IPS-NIHi11 (cell line): ENCODE data around the gene GALT.

ENCODE experiments used
- DNase-seq: peaks from one replicate; pipeline ENCODE4 v3.0.0; 2012; ENCODE audit warnings: mixed read lengths, low spot score

GALT gene

GRCh38 chr9:34651876-34652601 is 5.6 kb downstream of the GALT start, which contains the start of gene IL11RA:
IL11RA (plus strand) TSS chr9:34652185; CDS start chr9:34655218, 3,033 bp downstream.
- DNase-seq = peak; percentile 95

GRCh38 chr9:34652602-34653000 is 6.1 kb downstream of the GALT start:
- DNase-seq = no peak

GRCh38 chr9:34653151-34654072 is 6.9 kb downstream of the GALT start:
- DNase-seq = no peak

- no peak for DNase-seq
Measured at GRCh38 chr9:34654323-34655051, 8.0 kb downstream of the GALT start.

GRCh38 chr9:34655394-34655793 is 8.9 kb downstream of the GALT start:
- no peak for DNase-seq

GRCh38 chr9:34656992-34657391 is 10.5 kb downstream of the GALT start:
- DNase-seq = no peak

- DNase-seq = no peak
Measured at GRCh38 chr9:34658461-34658860, 12.0 kb downstream of the GALT start.

GRCh38 chr9:34659592-34660253 is 13.2 kb downstream of the GALT start:
- no peak for DNase-seq

GRCh38 chr9:34662526-34663302 is 16.2 kb downstream of the GALT start, which contains the start of gene CCL27:
CCL27 (minus strand) TSS chr9:34662657; CDS start chr9:34662633, 24 bp downstream.
- no peak for DNase-seq

- no peak for DNase-seq
Measured at GRCh38 chr9:34663303-34663605, 16.8 kb downstream of the GALT start.

GRCh38 chr9:34664281-34665066 is 18.0 kb downstream of the GALT start:
- DNase-seq = peak; percentile 82

GRCh38 chr9:34665067-34665380 is 18.5 kb downstream of the GALT start:
- DNase-seq = no peak

GRCh38 chr9:34665381-34666250 is 19.1 kb downstream of the GALT start:
- peak; percentile 94 for DNase-seq

- no peak for DNase-seq
Measured at GRCh38 chr9:34669809-34670562, 23.5 kb downstream of the GALT start.

GRCh38 chr9:34671307-34671706 is 24.8 kb downstream of the GALT start:
- DNase-seq = no peak

GRCh38 chr9:34674440-34674839 is 28.0 kb downstream of the GALT start:
- no peak for DNase-seq

GRCh38 chr9:34675048-34675714 is 28.7 kb downstream of the GALT start:
- DNase-seq = peak; percentile 88

- no peak for DNase-seq
Measured at GRCh38 chr9:34675869-34676268, 29.4 kb downstream of the GALT start.
